Mesothelial cell of epicardium (in vitro differentiated cells): ENCODE data around the gene PCNP. TPM values are rescaled to one million over a fixed set of nuclear protein-coding genes. Genes with fewer than 3 reads are reported as not detected.
"Not testable (repeated sequence)": the region's sequence is repeated elsewhere in the genome, so short reads cannot be mapped to it uniquely, and the experiment has no call there.

Source experiments
- DNase-seq, 2 experiments: peaks; one replicate each; pipeline ENCODE4 v3.0.0; 2021; ENCODE audit warnings: low spot score in 2 of 2; ENCODE audit not compliant: unreplicated experiment in 2 of 2
- H3K27ac Mint-ChIP-seq: 2 replicates; pipeline ENCODE4 v1.8.0; 2021; ENCODE audit warnings: mixed read lengths
- H3K27me3 Mint-ChIP-seq: 2 replicates; pipeline ENCODE4 v1.8.0; 2021; ENCODE audit warnings: low read depth, mixed read lengths
- H3K36me3 Mint-ChIP-seq: 2 replicates; pipeline ENCODE4 v1.8.0; 2021; ENCODE audit warnings: mixed read lengths
- H3K4me1 Mint-ChIP-seq: 2 replicates; pipeline ENCODE4 v1.8.0; 2021; ENCODE audit warnings: mixed read lengths
- H3K4me3 Mint-ChIP-seq: 2 replicates; pipeline ENCODE4 v1.8.0; 2021; ENCODE audit warnings: mild to moderate bottlenecking, moderate library complexity, mixed read lengths
- H3K9me3 Mint-ChIP-seq: 2 replicates; pipeline ENCODE4 v1.8.0; 2021; ENCODE audit warnings: mixed read lengths
- total RNA-seq: library from RNA; stranded (reverse); gene quantifications from 3 replicates; pipeline ENCODE4 v1.2.1, GENCODE V29; 2021
- TF ChIP-seq, protein P1 (sequence below): fragments of 200-600 bp; sonication (generic); IDR thresholded peaks from one replicate; pipeline ENCODE4 v1.5.0; 2021; ENCODE audit warnings: antibody characterized with exemption; ENCODE audit not compliant: unreplicated experiment

The PCNP gene
- total RNA-seq, 1 donor from 2014 or later, result 131 TPM

DNA sequence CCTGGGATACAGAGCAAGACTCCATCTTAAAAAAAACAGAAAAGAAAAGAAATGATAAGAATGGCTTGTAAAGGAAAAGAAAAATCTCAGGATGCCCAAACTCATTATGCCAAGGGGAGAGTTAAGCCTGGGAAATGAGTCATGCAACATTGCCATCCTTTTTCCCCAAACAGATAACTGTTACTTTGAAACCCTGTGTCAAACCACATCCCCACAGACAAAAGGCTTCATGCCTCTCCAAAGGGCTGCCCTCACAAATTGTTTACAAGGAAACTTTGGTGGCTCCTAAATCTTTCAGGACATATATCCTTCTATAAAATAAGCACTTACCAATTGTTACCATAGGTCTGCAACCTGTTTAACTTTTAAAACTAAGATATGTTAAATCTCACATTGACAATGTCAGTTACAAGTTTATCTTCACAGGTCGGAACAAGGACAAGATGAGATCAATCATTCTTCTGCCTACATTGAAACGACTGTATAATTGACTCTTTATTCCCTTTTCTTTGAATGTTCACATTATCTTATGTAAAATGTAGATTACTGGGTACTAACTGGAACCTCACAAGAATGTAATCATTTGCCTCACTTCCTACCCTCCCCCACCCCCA lies 42.4 kb upstream of the PCNP start:
- TF ChIP-seq, protein P1, sequence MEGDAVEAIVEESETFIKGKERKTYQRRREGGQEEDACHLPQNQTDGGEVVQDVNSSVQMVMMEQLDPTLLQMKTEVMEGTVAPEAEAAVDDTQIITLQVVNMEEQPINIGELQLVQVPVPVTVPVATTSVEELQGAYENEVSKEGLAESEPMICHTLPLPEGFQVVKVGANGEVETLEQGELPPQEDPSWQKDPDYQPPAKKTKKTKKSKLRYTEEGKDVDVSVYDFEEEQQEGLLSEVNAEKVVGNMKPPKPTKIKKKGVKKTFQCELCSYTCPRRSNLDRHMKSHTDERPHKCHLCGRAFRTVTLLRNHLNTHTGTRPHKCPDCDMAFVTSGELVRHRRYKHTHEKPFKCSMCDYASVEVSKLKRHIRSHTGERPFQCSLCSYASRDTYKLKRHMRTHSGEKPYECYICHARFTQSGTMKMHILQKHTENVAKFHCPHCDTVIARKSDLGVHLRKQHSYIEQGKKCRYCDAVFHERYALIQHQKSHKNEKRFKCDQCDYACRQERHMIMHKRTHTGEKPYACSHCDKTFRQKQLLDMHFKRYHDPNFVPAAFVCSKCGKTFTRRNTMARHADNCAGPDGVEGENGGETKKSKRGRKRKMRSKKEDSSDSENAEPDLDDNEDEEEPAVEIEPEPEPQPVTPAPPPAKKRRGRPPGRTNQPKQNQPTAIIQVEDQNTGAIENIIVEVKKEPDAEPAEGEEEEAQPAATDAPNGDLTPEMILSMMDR, result no peak
- H3K27ac Mint-ChIP-seq, result no peak overlapping the region
- peaks cover 11% of the 10 kb centered on the region for H3K9me3 Mint-ChIP-seq
- no peaks in the 10 kb centered on the region for H3K36me3 Mint-ChIP-seq
- no peaks in the 10 kb centered on the region for H3K27me3 Mint-ChIP-seq
- H3K4me1 Mint-ChIP-seq, result peaks cover 20% of the 10 kb centered on the region
- no peak overlapping the region for H3K4me3 Mint-ChIP-seq
- DNase-seq, result no peak

DNA sequence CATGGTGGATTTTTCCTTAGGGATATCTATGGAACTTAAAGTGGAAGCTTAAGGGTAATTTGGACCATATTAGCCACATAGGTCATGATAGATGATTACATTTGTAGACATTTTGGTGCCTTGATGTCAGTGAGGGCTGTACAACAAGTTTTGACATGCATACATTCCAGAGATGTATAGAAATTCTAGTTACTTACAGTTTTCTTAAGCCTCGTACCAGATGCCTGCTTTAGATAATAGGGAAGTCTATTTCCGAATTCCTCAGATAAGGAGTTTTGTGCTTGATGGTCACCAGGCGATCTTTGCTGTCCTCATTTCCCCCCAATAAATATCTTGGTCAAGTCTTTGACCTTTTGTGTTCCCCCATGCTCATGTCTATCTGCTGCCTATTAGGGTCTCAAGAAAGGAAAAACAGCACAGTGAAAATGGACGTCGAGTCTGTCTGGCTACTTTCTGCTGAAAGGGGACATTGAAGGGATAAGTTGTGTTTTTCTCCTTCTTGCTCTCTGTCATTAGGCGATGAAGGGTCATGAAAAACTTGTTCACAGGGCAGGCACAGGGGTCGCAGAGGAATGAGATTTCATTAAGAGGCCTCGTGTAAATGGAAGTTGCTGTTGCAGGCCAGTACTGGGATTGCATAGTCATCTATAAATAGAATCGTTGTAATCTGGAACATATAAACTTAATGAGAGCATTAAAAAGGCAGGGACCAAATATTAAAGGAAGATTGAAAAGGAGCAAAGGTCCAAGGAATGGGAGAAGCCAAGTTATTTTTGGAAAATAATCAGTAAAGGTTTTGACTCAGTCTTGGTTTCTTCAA lies 41.0 kb upstream of the PCNP start:
- peak overlapping the region; percentile 33 for H3K27ac Mint-ChIP-seq
- TF ChIP-seq, protein P1, result no peak
- no peak for DNase-seq

DNA sequence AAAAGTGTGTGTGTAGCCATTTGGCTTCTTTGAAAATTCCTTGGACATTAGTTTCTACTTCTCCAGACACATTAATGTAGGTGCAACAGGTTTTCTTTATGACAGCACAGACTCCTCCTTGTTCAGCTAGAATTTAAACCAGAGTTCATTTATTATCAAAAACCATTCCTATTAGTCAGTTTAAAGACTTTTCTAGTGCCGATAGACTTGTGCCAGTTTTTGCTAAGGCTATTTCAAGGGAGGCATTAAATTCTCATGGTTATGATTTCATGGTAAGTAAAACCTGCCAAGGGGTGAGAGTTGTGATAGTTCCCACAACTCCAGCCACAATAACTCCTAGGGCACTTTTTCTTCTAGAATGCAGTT lies 40.4 kb upstream of the PCNP start:
- TF ChIP-seq, protein P1, result no peak
- no peaks in the 10 kb centered on the region for H3K27me3 Mint-ChIP-seq
- peaks cover 14% of the 10 kb centered on the region for H3K9me3 Mint-ChIP-seq
- no peak for DNase-seq
- H3K36me3 Mint-ChIP-seq, result no peaks in the 10 kb centered on the region
- H3K4me1 Mint-ChIP-seq, result peaks cover 20% of the 10 kb centered on the region
- H3K27ac Mint-ChIP-seq, result peak overlapping the region; percentile 33
- no peak overlapping the region for H3K4me3 Mint-ChIP-seq

More for the DNA sequence above, 41.0 kb upstream of the PCNP start:
- Mint-ChIP-seq H3K4me3 (no peak overlapping the region), H3K36me3 (no peaks in the 10 kb centered on the region), H3K27me3 (no peaks in the 10 kb centered on the region), H3K4me1 (peaks cover 20% of the 10 kb centered on the region), H3K9me3 (peaks cover 11% of the 10 kb centered on the region)

DNA sequence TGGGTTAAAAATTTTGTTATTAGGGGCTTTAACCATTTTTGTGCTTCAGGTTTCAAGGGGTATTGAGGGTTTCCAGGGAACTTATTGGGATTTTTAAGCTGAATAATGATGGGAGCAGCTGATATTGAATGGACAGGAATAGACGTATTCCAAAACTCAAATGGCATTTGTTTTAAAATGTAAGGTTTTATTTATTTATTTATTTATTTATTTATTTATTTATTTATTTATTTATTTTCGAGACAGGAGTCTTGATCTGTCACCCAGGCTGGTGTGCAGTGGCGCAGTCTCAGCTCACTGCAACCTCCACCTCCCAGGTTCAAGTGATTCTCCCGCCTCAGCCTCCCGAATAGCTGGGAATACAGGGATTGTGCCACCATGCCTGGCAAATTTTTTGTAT lies 38.8 kb upstream of the PCNP start:
- H3K27ac Mint-ChIP-seq, result no peak overlapping the region
- peaks cover 13% of the 10 kb centered on the region for H3K9me3 Mint-ChIP-seq
- H3K4me1 Mint-ChIP-seq, result peaks cover 20% of the 10 kb centered on the region
- H3K27me3 Mint-ChIP-seq, result peaks cover 4% of the 10 kb centered on the region
- H3K4me3 Mint-ChIP-seq, result no peak overlapping the region
- TF ChIP-seq, protein P1, result no peak
- H3K36me3 Mint-ChIP-seq, result no peaks in the 10 kb centered on the region
- DNase-seq, result no peak

DNA sequence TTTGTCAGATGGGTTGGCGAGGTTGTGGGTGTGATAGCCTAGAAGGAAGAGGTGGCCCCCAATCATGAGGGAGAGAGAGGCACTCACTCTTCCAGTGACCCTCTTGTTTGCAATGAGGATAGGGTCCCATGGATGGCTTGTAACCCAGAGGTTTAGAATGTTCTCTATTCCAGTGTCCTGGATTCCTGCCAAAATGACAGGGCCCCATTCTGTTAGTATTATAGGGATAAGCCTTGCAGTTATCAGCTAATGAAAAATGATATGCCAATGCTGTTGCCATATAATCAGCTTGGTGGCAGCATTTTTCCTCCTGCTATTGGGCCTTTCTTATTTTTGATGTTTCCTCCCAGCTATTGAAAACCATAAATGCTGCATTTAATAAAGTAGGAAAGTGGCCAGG lies 37.7 kb upstream of the PCNP start:
- peaks cover 13% of the 10 kb centered on the region for H3K9me3 Mint-ChIP-seq
- TF ChIP-seq, protein P1, result no peak
- no peak for DNase-seq
- H3K27me3 Mint-ChIP-seq, result peaks cover 4% of the 10 kb centered on the region
- peaks cover 20% of the 10 kb centered on the region for H3K4me1 Mint-ChIP-seq
- no peaks in the 10 kb centered on the region for H3K36me3 Mint-ChIP-seq
- no peak overlapping the region for H3K4me3 Mint-ChIP-seq
- no peak overlapping the region for H3K27ac Mint-ChIP-seq

DNA sequence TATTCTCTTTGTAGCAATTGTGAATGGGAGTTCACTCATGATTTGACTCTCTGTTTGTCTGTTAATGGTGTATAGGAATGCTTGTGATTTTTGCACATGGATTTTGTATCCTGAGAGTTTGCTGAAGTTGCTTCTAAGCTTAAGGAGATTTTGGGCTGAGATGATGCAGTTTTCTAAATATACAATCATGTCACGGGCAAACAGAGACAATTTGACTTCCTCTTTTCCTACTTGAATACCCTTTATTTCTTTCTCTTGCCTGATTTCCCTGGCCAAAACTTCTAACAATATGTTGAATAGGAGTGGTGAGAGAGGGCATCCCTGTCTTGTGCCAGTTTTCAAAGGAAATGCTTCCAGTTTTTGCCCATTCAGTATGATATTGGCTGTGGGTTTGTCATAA lies 37.0 kb upstream of the PCNP start:
- peaks cover 19% of the 10 kb centered on the region for H3K4me1 Mint-ChIP-seq
- H3K4me3 Mint-ChIP-seq, H3K27me3 Mint-ChIP-seq, DNase-seq, H3K27ac Mint-ChIP-seq, H3K36me3 Mint-ChIP-seq: not testable (repeated sequence)
- peaks cover 13% of the 10 kb centered on the region for H3K9me3 Mint-ChIP-seq
